Left renal pelvis (tissue), 4 donors: ENCODE measurements around the gene RCAN3. TPM values are rescaled to one million over a fixed set of nuclear protein-coding genes. Genes with fewer than 3 reads are reported as not detected.
"Not testable (repeated sequence)": the region's sequence is repeated elsewhere in the genome, so short reads cannot be mapped to it uniquely, and the experiment has no call there.

Source experiments
- DNase-seq, 4 donors: peaks; one replicate each; pipeline ENCODE4 v3.0.0-alpha.2; 2013; ENCODE audit warnings: low read depth in 4 of 4, low spot score in 3 of 4
- polyA plus RNA-seq, 4 donors: library from polyadenylated mRNA; unstranded; fragments of 120-200 nt; gene quantifications; one replicate each; pipeline ENCODE4 v1.2.1, GENCODE V29; 2013; ENCODE audit not compliant: insufficient read length in 4 of 4

The RCAN3 gene
- polyA plus RNA-seq: 10 to 100 TPM in 1 of 4 donors, 1 to 10 TPM in 3; 7.2 to 14.9 (median 9.6) TPM

- DNase-seq: peak; percentile 64 to 80 (median 75)
Measured at GRCh38 chr1:24502709-24503058, at the start of gene RCAN3. Gene RCAN3, plus strand, starts transcription at chr1:24502836. Its CDS starts 11,537 bp downstream, at chr1:24514373.

DNA sequence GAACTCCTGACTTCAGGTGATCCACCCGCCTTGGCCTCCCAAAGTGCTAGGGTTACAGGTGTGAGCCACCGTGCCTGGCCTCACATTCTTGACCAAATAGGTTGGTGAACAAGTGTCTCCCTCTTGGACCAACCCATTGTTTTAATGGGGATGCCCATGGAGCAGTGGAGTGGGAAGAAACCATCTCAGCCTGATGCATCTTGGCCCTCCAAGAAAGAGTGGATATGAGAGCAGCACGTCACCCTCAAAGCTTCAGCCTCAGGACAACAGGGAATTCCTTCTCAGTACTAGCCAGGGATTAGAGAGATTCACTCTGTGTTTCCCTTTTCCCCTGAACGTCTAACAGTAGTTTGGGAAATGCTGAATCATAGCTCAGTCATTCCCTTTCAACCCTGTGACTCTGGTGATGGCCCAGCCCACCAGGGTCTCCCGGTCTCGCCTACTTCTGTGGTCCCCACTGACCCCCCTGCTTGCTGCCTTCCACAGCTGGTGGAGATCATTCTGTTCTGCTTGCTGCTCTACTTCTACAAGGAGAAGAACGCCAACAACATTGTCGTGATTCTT lies 49.6 kb upstream of the RCAN3 start:
- no peak for DNase-seq

GRCh38 chr1:24454673-24455072 lies 48.0 kb upstream of the RCAN3 start:
- no peak for DNase-seq

DNA sequence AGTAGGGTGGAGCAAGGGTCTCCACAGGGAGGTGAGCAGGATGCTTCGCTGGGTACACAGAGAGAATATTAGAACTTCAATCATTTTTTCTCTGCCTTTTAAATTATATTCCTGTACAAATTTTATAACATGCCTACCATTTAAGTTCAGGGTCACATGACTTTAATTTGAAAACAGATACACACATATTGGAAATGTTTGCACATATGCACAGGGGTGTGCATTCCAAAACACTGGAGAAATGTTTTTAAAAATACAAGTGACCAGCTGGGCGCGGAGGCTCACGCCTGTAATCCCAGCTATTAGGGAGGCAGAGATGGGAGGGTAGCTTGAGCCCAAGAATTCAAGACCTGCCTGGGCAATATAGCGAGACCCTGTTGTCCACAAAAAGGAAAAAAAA lies 47.4 kb upstream of the RCAN3 start:
- no peak for DNase-seq

DNA sequence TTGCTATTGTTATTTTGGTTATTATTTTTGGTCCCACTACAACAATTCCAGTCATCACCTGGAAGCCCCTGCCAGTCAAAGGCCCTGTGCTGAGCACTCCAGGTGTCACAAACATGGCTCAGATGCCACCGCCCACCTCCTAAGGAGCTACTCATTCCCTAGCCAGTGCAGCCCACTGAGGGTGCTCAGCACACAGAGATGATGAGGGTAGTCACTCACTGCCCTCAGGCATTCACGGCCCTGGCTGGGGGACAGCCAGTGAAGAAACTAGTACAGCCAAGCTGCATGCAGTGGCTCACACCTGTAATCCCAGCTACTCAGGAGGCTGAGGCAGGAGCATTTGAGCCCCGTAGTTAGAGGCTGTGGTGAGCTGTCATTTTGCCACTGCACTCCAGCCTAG lies 44.8 kb upstream of the RCAN3 start:
- no peak for DNase-seq

GRCh38 chr1:24459551-24460266 lies 42.9 kb upstream of the RCAN3 start:
- DNase-seq: no peak

DNA sequence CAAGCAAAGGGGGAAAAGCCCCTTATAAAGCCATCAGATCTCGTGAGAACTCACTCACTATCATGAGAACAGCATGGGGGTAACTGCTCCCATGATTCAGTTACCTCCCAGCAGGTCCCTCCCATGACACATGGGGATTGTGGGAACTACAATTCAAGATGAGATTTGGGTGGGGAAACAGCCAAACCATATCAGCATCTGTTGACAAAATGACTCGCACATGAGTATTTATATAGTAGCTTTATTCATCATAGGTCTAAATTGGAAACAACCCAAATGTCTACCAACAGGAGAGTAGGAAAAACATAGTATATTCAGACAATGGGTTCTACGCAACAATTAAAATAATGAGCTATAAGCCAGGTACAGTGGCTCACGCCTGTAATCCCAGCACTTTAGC lies 40.5 kb upstream of the RCAN3 start:
- DNase-seq: not testable (repeated sequence)

DNA sequence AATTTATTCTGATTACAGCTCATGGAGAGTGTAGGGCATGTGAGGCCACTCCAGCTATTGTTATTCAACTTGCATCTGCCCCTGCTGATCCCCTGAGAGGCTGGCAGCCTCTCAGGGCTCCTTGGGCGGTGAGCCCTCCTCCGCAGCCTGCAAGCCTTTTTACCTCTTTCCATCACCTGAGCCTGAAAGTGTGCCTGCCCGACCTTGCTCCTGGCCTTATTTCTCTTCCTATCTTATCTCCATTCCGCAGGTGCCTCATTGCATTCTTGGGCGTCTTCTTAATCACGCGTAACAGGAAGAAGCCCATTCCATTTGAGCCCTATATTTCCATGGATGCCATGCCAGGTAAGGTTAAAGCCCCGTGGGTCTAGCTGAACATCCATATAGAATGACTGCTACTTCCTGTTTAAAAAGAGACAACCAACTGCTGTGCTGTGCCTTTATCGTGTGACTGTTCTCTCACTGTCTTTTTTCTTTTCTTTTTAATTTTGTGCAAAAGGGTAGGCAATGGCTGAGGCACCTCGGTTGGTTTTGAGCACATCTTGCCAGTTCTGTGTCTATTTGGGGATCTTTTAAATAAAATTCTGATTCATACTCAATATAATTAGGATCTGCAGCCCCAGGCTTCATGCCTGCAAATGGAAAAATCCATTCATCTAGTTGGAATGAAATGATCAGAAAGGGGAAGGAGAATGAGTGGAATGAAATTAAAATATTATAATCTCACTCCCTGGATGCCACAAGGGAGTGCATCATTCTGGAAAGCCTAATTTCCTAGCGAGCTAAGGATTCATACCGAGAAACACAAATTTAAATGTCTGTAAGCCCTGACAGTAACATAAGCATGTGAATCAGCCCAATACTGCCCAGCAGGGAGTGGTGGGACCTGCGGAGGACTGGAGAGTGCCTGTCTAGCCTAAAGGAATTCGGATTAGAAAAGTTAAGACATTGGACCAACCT lies 38.6 kb upstream of the RCAN3 start:
- no peak for DNase-seq

- no peak for DNase-seq
Measured at GRCh38 chr1:24465099-24465498, 37.5 kb upstream of the RCAN3 start.

DNA sequence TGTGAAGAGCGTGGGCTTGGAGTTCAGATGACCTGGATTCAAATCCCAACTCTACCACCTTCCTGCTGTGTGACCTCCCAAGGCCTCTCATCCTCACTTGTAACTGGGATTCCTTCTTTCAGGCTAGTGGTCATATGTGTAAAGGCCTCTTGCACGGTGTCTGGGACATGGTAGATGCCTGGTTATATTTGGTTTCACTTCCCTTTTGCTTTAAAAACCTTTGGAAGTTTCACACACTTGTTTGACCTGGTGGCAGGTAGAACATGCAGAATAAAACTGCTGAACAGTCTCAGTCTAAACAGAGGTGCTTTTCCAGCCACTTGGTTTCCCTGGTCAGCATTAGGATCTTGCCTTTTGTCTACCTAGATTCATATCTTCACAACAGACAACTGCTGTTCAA lies 37.0 kb upstream of the RCAN3 start:
- no peak for DNase-seq

DNA sequence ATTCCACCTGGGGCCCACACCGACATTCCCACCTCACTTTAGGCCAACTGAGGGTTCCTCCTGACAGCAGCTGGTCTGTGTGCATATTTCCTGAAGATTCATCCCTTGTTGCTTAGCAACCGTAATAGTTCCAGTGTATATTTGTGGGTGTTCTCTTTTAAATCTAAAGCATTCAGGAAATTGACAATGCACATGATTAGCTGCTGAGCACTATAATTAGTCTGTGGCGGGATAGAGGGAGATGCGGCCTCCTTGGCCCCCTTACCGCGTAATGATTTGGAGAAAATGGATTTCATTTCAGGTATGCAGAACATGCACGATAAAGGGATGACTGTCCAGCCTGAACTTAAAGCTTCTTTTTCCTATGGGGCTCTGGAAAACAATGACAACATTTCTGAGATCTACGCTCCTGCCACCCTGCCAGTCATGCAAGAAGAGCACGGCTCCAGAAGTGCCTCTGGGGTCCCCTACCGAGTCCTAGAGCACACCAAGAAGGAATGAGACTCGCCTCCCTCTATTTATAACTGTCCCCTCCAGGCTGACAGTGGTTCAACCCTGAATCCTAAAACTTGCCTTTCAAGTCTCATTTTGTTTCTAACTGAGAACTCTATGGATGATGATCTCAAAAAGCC lies 33.8 kb upstream of the RCAN3 start:
- no peak for DNase-seq

GRCh38 chr1:24470592-24470991 lies 32.0 kb upstream of the RCAN3 start:
- no peak for DNase-seq

DNA sequence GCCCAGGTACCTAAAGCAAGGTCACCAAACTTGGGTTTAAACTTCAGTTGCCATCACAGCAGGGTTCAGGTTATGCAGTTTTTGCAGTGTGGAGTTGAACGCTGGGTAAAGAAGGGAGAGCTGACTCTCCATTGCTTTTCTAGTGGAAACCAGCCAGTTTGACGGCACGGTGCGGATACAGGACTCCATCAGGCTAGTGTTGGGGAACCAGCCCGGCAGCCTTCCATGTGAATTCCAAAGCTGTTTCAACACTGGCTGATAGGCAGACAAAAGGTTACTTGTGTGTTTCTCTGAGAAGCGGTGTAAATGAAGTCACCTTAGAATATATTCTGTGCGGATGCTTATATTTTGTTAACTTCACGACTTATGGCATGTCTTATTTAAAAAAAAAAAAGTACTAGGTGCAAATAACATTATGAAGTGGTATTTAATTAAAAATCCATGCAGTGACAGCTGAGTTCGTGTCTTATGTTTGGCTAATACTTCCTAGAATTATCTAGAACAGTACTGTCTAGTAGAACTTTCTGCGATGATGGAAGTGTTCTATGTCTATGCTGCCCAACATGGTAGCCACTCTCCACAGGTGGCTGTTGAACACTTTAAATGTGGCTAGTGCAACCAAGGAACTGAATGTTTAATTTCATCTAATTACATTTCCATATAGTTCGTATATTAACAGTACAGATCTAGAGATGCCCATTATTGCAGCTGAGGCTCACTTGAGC lies 29.9 kb upstream of the RCAN3 start:
- no peak for DNase-seq

- no peak for DNase-seq
Measured at GRCh38 chr1:24474193-24474592, 28.4 kb upstream of the RCAN3 start.

- no peak for DNase-seq
Measured at GRCh38 chr1:24475700-24476099, 26.9 kb upstream of the RCAN3 start.

DNA sequence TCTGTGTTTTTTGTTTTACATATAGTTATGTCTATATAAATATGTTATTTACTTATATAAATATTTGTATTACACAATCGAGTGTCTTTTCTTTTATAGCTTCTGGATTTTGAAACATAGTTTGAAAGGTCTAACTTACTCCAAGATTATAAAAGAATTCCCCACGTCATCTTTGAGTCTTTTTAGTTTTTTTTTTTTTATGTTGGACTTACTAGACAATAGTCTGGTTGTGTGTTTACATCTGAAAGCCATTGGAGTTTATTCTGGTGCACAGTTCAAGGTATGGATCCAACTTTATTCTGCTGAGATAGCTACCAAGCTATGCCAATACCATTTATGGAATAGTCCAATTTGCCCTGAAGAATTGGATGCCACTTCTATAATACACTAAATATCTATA lies 26.1 kb upstream of the RCAN3 start:
- DNase-seq: no peak

DNA sequence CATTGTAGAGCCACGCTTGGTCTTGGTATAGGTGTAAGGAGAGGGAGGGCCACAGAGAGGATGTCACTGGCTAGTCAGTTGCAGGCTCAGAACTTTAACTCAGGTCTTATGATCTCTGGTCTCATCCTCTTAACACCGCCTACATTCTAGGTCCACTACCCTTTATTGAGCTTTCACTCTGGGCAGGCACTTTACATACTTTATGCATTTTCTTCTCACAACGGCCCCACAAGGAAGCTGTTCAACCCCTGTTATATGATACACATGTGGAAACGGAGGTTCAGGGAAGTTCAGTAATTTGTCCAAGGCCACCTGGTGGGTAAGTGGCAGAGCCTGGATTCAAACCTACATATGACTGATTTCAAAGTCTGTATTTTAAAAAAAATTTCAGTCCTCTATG lies 25.3 kb upstream of the RCAN3 start:
- no peak for DNase-seq

GRCh38 chr1:24481101-24481500 lies 21.5 kb upstream of the RCAN3 start:
- DNase-seq: no peak

GRCh38 chr1:24481843-24482610 lies 20.6 kb upstream of the RCAN3 start:
- no peak for DNase-seq

DNA sequence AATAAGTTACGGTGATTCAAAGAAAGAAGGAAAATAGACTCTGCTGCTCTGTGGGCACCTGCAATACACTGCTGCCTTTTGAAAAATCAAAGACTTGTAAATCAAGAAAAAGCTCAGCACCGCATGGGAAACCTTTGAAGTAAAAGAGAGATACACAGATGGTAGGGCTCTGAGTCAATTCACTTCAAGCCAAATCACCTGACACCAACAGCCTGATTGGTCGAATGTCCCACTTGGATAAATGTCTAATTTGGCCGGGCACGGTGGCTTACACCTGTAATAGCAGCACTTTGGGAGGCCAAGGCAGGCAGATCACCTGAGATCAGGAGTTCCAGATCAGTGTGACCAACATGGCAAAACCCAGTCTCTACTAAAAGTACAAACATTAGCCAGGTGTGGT lies 19.2 kb upstream of the RCAN3 start:
- no peak for DNase-seq
